SK-N-SH treated with all-trans-retinoic acid at 6 μM for 48 hours (cell line): ENCODE data around the gene NOXO1.

Experiments used
- ATAC-seq: fragments of 200-7000 bp; cut with Tn5 transposase; 3 replicates; pipeline ENCODE4 v1.9.1; 2020; ENCODE audit warnings: mild to moderate bottlenecking, moderate library complexity
- BACH2 ChIP-seq: fragments of 250-450 bp; sonication (Bioruptor Pico); IDR thresholded peaks from 2 replicates; pipeline ENCODE4 v1.9.0; 2021; ENCODE audit warnings: mild to moderate bottlenecking, borderline replicate concordance
- CSDC2 ChIP-seq: fragments of 250-450 bp; sonication (Bioruptor Pico); IDR thresholded peaks from 2 replicates; pipeline ENCODE4 v1.5.0; 2020; ENCODE audit warnings: mild to moderate bottlenecking, moderate library complexity
- CSRNP3 ChIP-seq: fragments of 250-450 bp; sonication (Bioruptor Pico); IDR thresholded peaks from 2 replicates; pipeline ENCODE4 v1.5.1; 2021; ENCODE audit warnings: mild to moderate bottlenecking, moderate library complexity
- ISL1 ChIP-seq: fragments of 250-450 bp; sonication (Bioruptor Pico); IDR thresholded peaks from 2 replicates; pipeline ENCODE4 v2.1.2; 2022; ENCODE audit warnings: mild to moderate bottlenecking, moderate library complexity
- OSR1 ChIP-seq: fragments of 250-450 bp; sonication (Bioruptor Pico); IDR thresholded peaks from 2 replicates; pipeline ENCODE4 v1.8.0; 2022; ENCODE audit warnings: moderate library complexity, mild to moderate bottlenecking, inconsistent platforms
- RARB ChIP-seq: fragments of 250-450 bp; sonication (Bioruptor Pico); IDR thresholded peaks from 2 replicates; pipeline ENCODE4 v1.8.0; 2021; ENCODE audit warnings: mild to moderate bottlenecking, moderate library complexity
- SNAI2 ChIP-seq: fragments of 250-450 bp; sonication (Bioruptor Pico); IDR thresholded peaks from 2 replicates; pipeline ENCODE4 v1.5.0; 2020; ENCODE audit warnings: mild to moderate bottlenecking, moderate library complexity
- TCF4 ChIP-seq: fragments of 250-450 bp; sonication (Bioruptor Pico); IDR thresholded peaks from 2 replicates; pipeline ENCODE4 v1.8.0; 2021; ENCODE audit warnings: mild to moderate bottlenecking, moderate library complexity, borderline replicate concordance
- TOX ChIP-seq: fragments of 250-450 bp; sonication (Bioruptor Pico); IDR thresholded peaks from 2 replicates; pipeline ENCODE4 v1.8.0; 2021; ENCODE audit warnings: mild to moderate bottlenecking, moderate library complexity, borderline replicate concordance
- TSHZ2 ChIP-seq: fragments of 250-450 bp; sonication (Bioruptor Pico); IDR thresholded peaks from 2 replicates; pipeline ENCODE4 v1.5.0; 2020; ENCODE audit warnings: mild to moderate bottlenecking, moderate library complexity
- ZC3H10 ChIP-seq: fragments of 250-450 bp; sonication (Bioruptor Pico); IDR thresholded peaks from 2 replicates; pipeline ENCODE4 v1.5.1; 2021; ENCODE audit warnings: mild to moderate bottlenecking, moderate library complexity
- ZFP3 ChIP-seq: fragments of 250-450 bp; sonication (Bioruptor Pico); IDR thresholded peaks from 2 replicates; pipeline ENCODE4 v1.5.0; 2020; ENCODE audit warnings: mild to moderate bottlenecking, moderate library complexity
- ZFP30 ChIP-seq: fragments of 450-650 bp; formaldehyde crosslinking; IDR thresholded peaks from 2 replicates; pipeline ENCODE4 v1.5.0; 2022; ENCODE audit warnings: mild to moderate bottlenecking, moderate library complexity
- ZNF565 ChIP-seq: fragments of 450-650 bp; formaldehyde crosslinking; conservative IDR thresholded peaks from 2 replicates; pipeline ENCODE4 v1.5.0; 2020; ENCODE audit warnings: low read depth, mild to moderate bottlenecking, moderate library complexity
- ZNF8 ChIP-seq: fragments of 450-650 bp; formaldehyde crosslinking; IDR thresholded peaks from 2 replicates; pipeline ENCODE4 v1.5.0; 2020; ENCODE audit warnings: mild to moderate bottlenecking, moderate library complexity
- TF ChIP-seq, protein P1 (sequence below): fragments of 250-450 bp; sonication (Bioruptor Pico); IDR thresholded peaks from 2 replicates; pipeline ENCODE4 v1.8.0; 2020; ENCODE audit warnings: mild to moderate bottlenecking, moderate library complexity, borderline replicate concordance
- TF ChIP-seq, protein P2 (sequence below): fragments of 250-450 bp; sonication (Bioruptor Pico); IDR thresholded peaks from 2 replicates; pipeline ENCODE4 v1.5.1; 2020; ENCODE audit warnings: low read depth, mild to moderate bottlenecking, moderate library complexity

The NOXO1 gene

DNA sequence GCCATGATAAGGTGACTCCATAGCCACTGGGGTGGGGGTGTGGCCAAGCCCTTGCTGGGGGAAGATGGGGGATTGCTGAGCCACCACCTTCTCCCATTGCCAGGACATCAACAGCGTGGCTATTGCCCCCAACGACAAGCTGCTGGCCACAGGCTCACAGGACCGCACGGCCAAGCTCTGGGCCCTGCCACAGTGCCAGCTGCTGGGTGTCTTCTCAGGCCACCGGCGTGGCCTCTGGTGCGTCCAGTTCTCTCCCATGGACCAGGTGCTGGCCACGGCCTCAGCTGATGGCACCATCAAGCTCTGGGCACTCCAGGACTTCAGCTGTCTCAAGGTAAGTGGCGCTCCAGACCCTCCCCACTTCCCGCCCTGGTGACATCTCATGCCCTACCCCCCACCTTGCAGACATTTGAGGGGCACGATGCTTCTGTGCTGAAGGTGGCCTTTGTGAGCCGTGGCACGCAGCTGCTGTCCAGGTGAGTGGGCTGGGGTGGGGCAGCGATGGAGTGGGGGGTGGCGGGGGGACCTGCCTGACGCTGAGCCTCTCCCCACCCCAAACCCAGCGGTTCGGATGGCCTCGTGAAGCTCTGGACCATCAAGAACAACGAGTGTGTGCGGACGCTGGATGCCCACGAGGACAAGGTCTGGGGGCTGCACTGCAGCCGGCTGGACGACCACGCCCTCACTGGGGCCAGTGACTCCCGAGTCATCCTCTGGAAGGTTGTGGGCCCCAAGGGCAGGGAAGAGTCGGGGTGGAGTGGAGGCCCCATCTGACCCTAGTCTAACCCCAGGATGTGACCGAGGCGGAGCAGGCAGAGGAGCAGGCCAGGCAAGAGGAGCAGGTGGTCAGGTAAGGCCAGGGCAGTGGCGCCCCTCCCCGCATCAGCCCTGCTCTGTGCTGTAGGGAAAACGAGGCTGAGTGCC, 4.1 kb downstream of the NOXO1 start (continued):
- TF ChIP-seq CSRNP3 (CRISPR knock-in tag) (no peak), ZNF8 (CRISPR knock-in tag) (no peak), TOX (no peak), ZNF565 (no peak), ZC3H10 (CRISPR knock-in tag) (no peak), ZFP30 (CRISPR knock-in tag) (no peak), ZFP3 (CRISPR knock-in tag) (no peak), SNAI2 (no peak), RARB (CRISPR knock-in tag) (no peak)

GRCh38 chr16:1976216-1976520, 5.1 kb downstream of the NOXO1 start:
- no peak for ATAC-seq
- TF ChIP-seq OSR1 (CRISPR knock-in tag) (no peak), BACH2 (CRISPR knock-in tag) (no peak)

- TF ChIP-seq SNAI2 (no peak), TSHZ2 (CRISPR knock-in tag) (no peak), ZFP30 (CRISPR knock-in tag) (no peak), ZNF565 (no peak), ISL1 (CRISPR knock-in tag) (no peak), ZFP3 (CRISPR knock-in tag) (no peak), TOX (no peak), ZC3H10 (CRISPR knock-in tag) (no peak), CSDC2 (CRISPR knock-in tag) (no peak), CSRNP3 (CRISPR knock-in tag) (no peak), TCF4 (CRISPR knock-in tag) (no peak)
- TF ChIP-seq, protein P1, sequence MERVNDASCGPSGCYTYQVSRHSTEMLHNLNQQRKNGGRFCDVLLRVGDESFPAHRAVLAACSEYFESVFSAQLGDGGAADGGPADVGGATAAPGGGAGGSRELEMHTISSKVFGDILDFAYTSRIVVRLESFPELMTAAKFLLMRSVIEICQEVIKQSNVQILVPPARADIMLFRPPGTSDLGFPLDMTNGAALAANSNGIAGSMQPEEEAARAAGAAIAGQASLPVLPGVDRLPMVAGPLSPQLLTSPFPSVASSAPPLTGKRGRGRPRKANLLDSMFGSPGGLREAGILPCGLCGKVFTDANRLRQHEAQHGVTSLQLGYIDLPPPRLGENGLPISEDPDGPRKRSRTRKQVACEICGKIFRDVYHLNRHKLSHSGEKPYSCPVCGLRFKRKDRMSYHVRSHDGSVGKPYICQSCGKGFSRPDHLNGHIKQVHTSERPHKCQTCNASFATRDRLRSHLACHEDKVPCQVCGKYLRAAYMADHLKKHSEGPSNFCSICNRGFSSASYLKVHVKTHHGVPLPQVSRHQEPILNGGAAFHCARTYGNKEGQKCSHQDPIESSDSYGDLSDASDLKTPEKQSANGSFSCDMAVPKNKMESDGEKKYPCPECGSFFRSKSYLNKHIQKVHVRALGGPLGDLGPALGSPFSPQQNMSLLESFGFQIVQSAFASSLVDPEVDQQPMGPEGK (CRISPR knock-in tag): no peak
- TF ChIP-seq, protein P2, sequence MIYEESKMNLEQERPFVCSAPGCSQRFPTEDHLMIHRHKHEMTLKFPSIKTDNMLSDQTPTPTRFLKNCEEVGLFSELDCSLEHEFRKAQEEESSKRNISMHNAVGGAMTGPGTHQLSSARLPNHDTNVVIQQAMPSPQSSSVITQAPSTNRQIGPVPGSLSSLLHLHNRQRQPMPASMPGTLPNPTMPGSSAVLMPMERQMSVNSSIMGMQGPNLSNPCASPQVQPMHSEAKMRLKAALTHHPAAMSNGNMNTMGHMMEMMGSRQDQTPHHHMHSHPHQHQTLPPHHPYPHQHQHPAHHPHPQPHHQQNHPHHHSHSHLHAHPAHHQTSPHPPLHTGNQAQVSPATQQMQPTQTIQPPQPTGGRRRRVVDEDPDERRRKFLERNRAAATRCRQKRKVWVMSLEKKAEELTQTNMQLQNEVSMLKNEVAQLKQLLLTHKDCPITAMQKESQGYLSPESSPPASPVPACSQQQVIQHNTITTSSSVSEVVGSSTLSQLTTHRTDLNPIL (CRISPR knock-in tag): no peak
- ATAC-seq: no peak
Observed at GRCh38 chr16:1975432-1976215, 5.6 kb downstream of the NOXO1 start.
